Body of pancreas (tissue), 4 donors: ENCODE measurements around the gene FAM120C. TPM values are rescaled to one million over a fixed set of nuclear protein-coding genes. Genes with fewer than 3 reads are reported as not detected.

Experiments used
- ATAC-seq: fragments of 150-250 bp; one replicate; pipeline ENCODE4 v1.9.1; 2016
- DNase-seq, 4 donors: peaks; one replicate each; pipeline ENCODE4 v3.0.0-alpha.2; 2019
- H3K27ac ChIP-seq, 4 donors: fragments of 200-600 bp; sonication (generic); 1 replicate in 3 of 4; 2 replicates in 1 of 4; pipeline versions ENCODE4 v1.5.1 to v1.6.1; 2016 to 2019; ENCODE audit warnings: mild to moderate bottlenecking in 1 of 4, mixed read lengths in 1 of 4, moderate library complexity in 1 of 4
- H3K27me3 ChIP-seq, 2 donors: fragments of 200-600 bp; sonication (generic); one replicate each; pipeline ENCODE4 v1.6.0; 2016; ENCODE audit warnings: mild to moderate bottlenecking in 1 of 2
- H3K36me3 ChIP-seq, 2 donors: fragments of 200-600 bp; sonication (generic); replicated peaks in 1 of 2; 2 replicates each; pipeline ENCODE4 v1.5.1; 2016; ENCODE audit warnings: low read depth in 2 of 2; ENCODE audit not compliant: insufficient read depth in 1 of 2
- H3K4me1 ChIP-seq: fragments of 200-600 bp; sonication (generic); one replicate; pipeline ENCODE4 v1.6.0; 2016
- H3K4me3 ChIP-seq, 2 donors: fragments of 200-600 bp; sonication (generic); 1 replicate in 1 of 2; 2 replicates in 1 of 2; pipeline ENCODE4 v1.5.1; 2016 to 2019
- H3K9me3 ChIP-seq, 3 donors: fragments of 200-600 bp; sonication (generic); 1 replicate in 2 of 3; 2 replicates in 1 of 3; pipeline ENCODE4 v1.5.1; 2016
- CTCF ChIP-seq, 7 experiments: fragments of 450-650 bp in 4 of 7; fragments of 200-600 bp in 3 of 7; sonication (generic) in 3 of 7; IDR thresholded peaks; one replicate each; pipeline ENCODE4 v1.5.1; 2016 to 2019; ENCODE audit warnings: antibody characterized with exemption in 7 of 7
- POLR2A ChIP-seq, 3 donors: fragments of 450-650 bp; IDR thresholded peaks; one replicate each; pipeline ENCODE4 v1.6.1; 2016; ENCODE audit warnings: antibody characterized with exemption in 3 of 3, mild to moderate bottlenecking in 2 of 3
- WGBS, 2 donors: methylation state at CpG; one replicate each; pipeline ENCODE4 v1.1.5; 2017; 5-methylcytosine and 5-hydroxymethylcytosine counted together
- intact Hi-C: fragments of 100-400 bp; cut with DNase I; formaldehyde crosslinking; loops from one replicate; pipeline ENCODE4 v1.15.1; 2023
- total RNA-seq, 2 donors: library from RNA; depleted of rRNA; stranded (reverse); fragments of >200 nt; gene quantifications; one replicate each; pipeline ENCODE4 v1.1.0, GENCODE V29; 2016

The FAM120C gene
- total RNA-seq, 2 donors from 2014 or later = 4.2 to 5.6 TPM

GRCh38 chrX:54177306-54177705, 5.7 kb downstream of the FAM120C start:
- TF ChIP-seq POLR2A (IDR thresholded peaks at IDR 0.05) = no peak
- TF ChIP-seq CTCF (IDR thresholded peaks at IDR 0.05) = no peak

GRCh38 chrX:54173791-54174190, 9.3 kb downstream of the FAM120C start:
- intact Hi-C loops = no loop called here
- no peaks in the 10 kb centered on the region for H3K36me3 ChIP-seq
- DNase-seq (no peak), ATAC-seq (no peak)
- TF ChIP-seq POLR2A (IDR thresholded peaks at IDR 0.05) (no peak), CTCF (IDR thresholded peaks at IDR 0.05) (no peak)
- H3K4me1 ChIP-seq = peaks cover 3% of the 10 kb centered on the region
- no peaks in the 10 kb centered on the region for H3K27me3 ChIP-seq
- H3K27ac ChIP-seq = no peak overlapping the region
- 79 to 91% methylated on average over 3 of the region's 3 CpGs for WGBS, 2 donors
- H3K9me3 ChIP-seq = no peaks in the 10 kb centered on the region
- H3K4me3 ChIP-seq = no peak overlapping the region

More at GRCh38 chrX:54177306-54177705, 5.7 kb downstream of the FAM120C start:
- peaks cover 32% of the 10 kb centered on the region for H3K4me1 ChIP-seq
- H3K27me3 ChIP-seq = no peaks in the 10 kb centered on the region
- DNase-seq (no peak), ATAC-seq (no peak)
- WGBS, 2 donors = 67 to 91% methylated on average over 3 of the region's 3 CpGs
- intact Hi-C loops = no loop called here
- no peak overlapping the region for H3K27ac ChIP-seq
- no peak overlapping the region for H3K4me3 ChIP-seq
- H3K9me3 ChIP-seq = no peaks in the 10 kb centered on the region
- H3K36me3 ChIP-seq = no peaks in the 10 kb centered on the region

- intact Hi-C loops = no loop called here
- WGBS, 2 donors = 72 to 93% methylated on average over 2 to 3 of the region's 3 CpGs
Measured at GRCh38 chrX:54172455-54172854, 10.6 kb downstream of the FAM120C start.

GRCh38 chrX:54171527-54172250, 11.4 kb downstream of the FAM120C start:
- no peak for DNase-seq
- 78 to 95% methylated on average over 4 of the region's 4 CpGs for WGBS, 2 donors
- Histone ChIP-seq H3K9me3 (no peaks in the 10 kb centered on the region), H3K4me3 (no peak overlapping the region), H3K36me3 (no peaks in the 10 kb centered on the region), H3K4me1 (peaks cover 5% of the 10 kb centered on the region), H3K27ac (no peak overlapping the region), H3K27me3 (no peaks in the 10 kb centered on the region)
- no peak for ATAC-seq
- intact Hi-C loops = no loop called here
- TF ChIP-seq CTCF (IDR thresholded peaks at IDR 0.05) (no peak), POLR2A (IDR thresholded peaks at IDR 0.05) (no peak)

More at GRCh38 chrX:54172455-54172854, 10.6 kb downstream of the FAM120C start:
- Histone ChIP-seq H3K36me3 (no peaks in the 10 kb centered on the region), H3K27me3 (no peaks in the 10 kb centered on the region), H3K27ac (no peak overlapping the region), H3K4me3 (no peak overlapping the region), H3K4me1 (no peaks in the 10 kb centered on the region), H3K9me3 (no peaks in the 10 kb centered on the region)
- DNase-seq (no peak), ATAC-seq (no peak)
- no peak for TF ChIP-seq POLR2A (IDR thresholded peaks at IDR 0.05)

- Histone ChIP-seq H3K4me1 (peaks cover 5% of the 10 kb centered on the region), H3K27ac (no peak overlapping the region), H3K36me3 (no peaks in the 10 kb centered on the region), H3K4me3 (no peak overlapping the region), H3K9me3 (no peaks in the 10 kb centered on the region), H3K27me3 (no peaks in the 10 kb centered on the region)
- intact Hi-C loops = no loop called here
- TF ChIP-seq CTCF (IDR thresholded peaks at IDR 0.05) (no peak), POLR2A (IDR thresholded peaks at IDR 0.05) (no peak)
- ATAC-seq (no peak), DNase-seq (no peak)
Measured at GRCh38 chrX:54171091-54171490, 12.0 kb downstream of the FAM120C start.
